HuH-7.5 (cell line): ENCODE measurements around the gene CNOT1.
"Not testable (repeated sequence)": the region's sequence is repeated elsewhere in the genome, so short reads cannot be mapped to it uniquely, and the experiment has no call there.

Experiments used
- DNase-seq: peaks from one replicate; pipeline ENCODE4 v3.0.0; 2011; ENCODE audit warnings: low spot score

The CNOT1 gene

GRCh38 chr16:58638148-58639036 lies 8.8 kb upstream of the CNOT1 start:
- no peak for DNase-seq

- DNase-seq = not testable (repeated sequence)
Observed at GRCh38 chr16:58637021-58637420, 7.4 kb upstream of the CNOT1 start.

GRCh38 chr16:58636466-58636865 lies 6.8 kb upstream of the CNOT1 start:
- no peak for DNase-seq

GRCh38 chr16:58635502-58635901 lies 5.9 kb upstream of the CNOT1 start:
- DNase-seq = no peak

- DNase-seq = peak; percentile 34
Observed at GRCh38 chr16:58634265-58634802, 4.7 kb upstream of the CNOT1 start.

- DNase-seq = no peak
Observed at GRCh38 chr16:58628845-58629732, 537 bp downstream of the CNOT1 start.

GRCh38 chr16:58624209-58624608 lies 5.4 kb downstream of the CNOT1 start:
- no peak for DNase-seq

GRCh38 chr16:58620396-58620795 lies 9.2 kb downstream of the CNOT1 start:
- DNase-seq = no peak

- no peak for DNase-seq
Observed at GRCh38 chr16:58615280-58615679, 14.3 kb downstream of the CNOT1 start.

- DNase-seq = no peak
Observed at GRCh38 chr16:58614860-58615259, 14.8 kb downstream of the CNOT1 start.

GRCh38 chr16:58614212-58614611 lies 15.4 kb downstream of the CNOT1 start:
- DNase-seq = no peak

GRCh38 chr16:58612965-58613364 lies 16.7 kb downstream of the CNOT1 start:
- DNase-seq = not testable (repeated sequence)

GRCh38 chr16:58608601-58609136 lies 21.0 kb downstream of the CNOT1 start:
- DNase-seq = no peak

- no peak for DNase-seq
Observed at GRCh38 chr16:58605562-58605961, 24.1 kb downstream of the CNOT1 start.

- no peak for DNase-seq
Observed at GRCh38 chr16:58591083-58591482, 38.5 kb downstream of the CNOT1 start.

- no peak for DNase-seq
Observed at GRCh38 chr16:58589326-58589905, 40.2 kb downstream of the CNOT1 start.

GRCh38 chr16:58588406-58588805 lies 41.2 kb downstream of the CNOT1 start:
- no peak for DNase-seq

- DNase-seq = no peak
Observed at GRCh38 chr16:58586340-58587030, 43.1 kb downstream of the CNOT1 start.

GRCh38 chr16:58584831-58585505 lies 44.7 kb downstream of the CNOT1 start:
- DNase-seq = no peak

- no peak for DNase-seq
Observed at GRCh38 chr16:58582971-58583765, 46.5 kb downstream of the CNOT1 start.
